GM19193 (cell line): ENCODE data around the gene MAOA.

ENCODE experiments used
- POLR2A ChIP-seq: IDR thresholded peaks from 4 replicates; pipeline ENCODE4 v1.6.1; 2011; ENCODE audit not compliant: insufficient read depth, insufficient read length; ENCODE audit errors: extremely low read depth

MAOA gene

GRCh38 chrX:43728002-43728401 lies 71.9 kb downstream of the MAOA start:
- TF ChIP-seq POLR2A, result no peak

- no peak for TF ChIP-seq POLR2A
Observed at GRCh38 chrX:43728966-43729365, 72.9 kb downstream of the MAOA start.

GRCh38 chrX:43731086-43731485 lies 75.0 kb downstream of the MAOA start:
- TF ChIP-seq POLR2A, result no peak

GRCh38 chrX:43733699-43734098 lies 77.6 kb downstream of the MAOA start:
- no peak for TF ChIP-seq POLR2A

GRCh38 chrX:43734444-43734843 lies 78.3 kb downstream of the MAOA start:
- TF ChIP-seq POLR2A, result no peak

- TF ChIP-seq POLR2A, result no peak
Observed at GRCh38 chrX:43735534-43735933, 79.4 kb downstream of the MAOA start.

GRCh38 chrX:43735957-43736356 lies 79.9 kb downstream of the MAOA start:
- TF ChIP-seq POLR2A, result no peak

- no peak for TF ChIP-seq POLR2A
Observed at GRCh38 chrX:43741843-43742573, 85.9 kb downstream of the MAOA start.

GRCh38 chrX:43743100-43743822 lies 87.2 kb downstream of the MAOA start:
- no peak for TF ChIP-seq POLR2A

- TF ChIP-seq POLR2A, result no peak
Observed at GRCh38 chrX:43744284-43744683, 88.2 kb downstream of the MAOA start.

- TF ChIP-seq POLR2A, result no peak
Observed at GRCh38 chrX:43745938-43746721, 90.0 kb downstream of the MAOA start.

GRCh38 chrX:43747476-43747875 lies 91.4 kb downstream of the MAOA start:
- TF ChIP-seq POLR2A, result no peak

GRCh38 chrX:43750248-43750676 lies 94.2 kb downstream of the MAOA start:
- no peak for TF ChIP-seq POLR2A

- TF ChIP-seq POLR2A, result no peak
Observed at GRCh38 chrX:43753637-43754036, 97.5 kb downstream of the MAOA start.

- TF ChIP-seq POLR2A, result no peak
Observed at GRCh38 chrX:43756076-43756475, 100.0 kb downstream of the MAOA start.
